Breast epithelium (tissue), 3 donors: ENCODE measurements around the gene PPP1CC.

ENCODE experiments used
- CTCF ChIP-seq, 3 donors: fragments of 450-650 bp; IDR thresholded peaks; one replicate each; pipeline ENCODE4 v1.5.1; 2016 to 2017; ENCODE audit warnings: antibody characterized with exemption in 3 of 3, mild to moderate bottlenecking in 3 of 3, moderate library complexity in 3 of 3
- POLR2A ChIP-seq: fragments of 450-650 bp; IDR thresholded peaks from one replicate; pipeline ENCODE4 v1.6.1; 2016; ENCODE audit warnings: antibody characterized with exemption, mild to moderate bottlenecking, moderate library complexity

GRCh38 chr12:110688446-110689280, 54.0 kb downstream of the PPP1CC start, which contains the start of gene HVCN1:
- TF ChIP-seq CTCF (IDR thresholded peaks at IDR 0.05) = no peak
- no peak for TF ChIP-seq POLR2A
